Activated CD8-positive, alpha-beta memory T cell treated with anti-CD3 and anti-CD28 coated beads, Interleukin-2, amount 50 U/mL, for 24 hours (primary cell): ENCODE measurements around the gene FMOD.

Experiments
- DNase-seq: peaks from one replicate; pipeline ENCODE4 v3.0.0-alpha.2; 2020; ENCODE audit errors: extremely low read depth

Gene FMOD

GRCh38 chr1:203351037-203351625, at the start of gene FMOD:
TSS of gene FMOD (minus strand) at chr1:203351122. CDS start at chr1:203348270, 2,852 bp downstream.
- DNase-seq, result no peak

DNA sequence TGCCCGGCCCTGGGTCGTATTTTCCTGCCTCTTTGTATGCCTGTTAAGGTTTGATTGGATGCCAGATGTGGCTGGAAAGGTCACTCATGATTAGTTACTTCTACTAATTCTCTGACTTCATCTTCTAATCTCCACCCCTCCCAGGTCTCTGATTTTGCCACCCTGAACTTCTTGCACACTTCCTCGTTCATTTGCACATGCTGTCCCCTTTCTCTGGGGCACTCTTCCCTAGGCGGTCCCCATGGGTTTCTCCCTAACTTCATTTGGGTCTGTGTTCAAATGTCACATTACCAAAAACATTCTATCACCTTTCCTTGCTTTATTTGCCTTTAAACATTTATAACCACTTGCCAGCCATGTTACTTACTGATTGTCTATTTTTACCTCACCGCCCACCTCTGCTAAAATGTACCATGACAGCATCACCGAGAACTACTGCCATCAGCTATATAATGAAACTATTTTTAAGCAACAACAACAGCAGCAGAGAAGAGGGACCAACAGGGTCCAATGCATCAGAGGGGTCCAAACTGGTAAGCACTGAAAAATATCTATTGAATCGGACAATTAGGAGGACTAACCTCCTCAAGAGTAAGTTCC, 45.8 kb upstream of the FMOD start:
- DNase-seq, result no peak

- DNase-seq, result no peak
These were observed 44.8 kb upstream of the FMOD start for GRCh38 chr1:203395751-203396150.

GRCh38 chr1:203390298-203390697, 39.4 kb upstream of the FMOD start:
- DNase-seq, result no peak

GRCh38 chr1:203388683-203389082, 37.8 kb upstream of the FMOD start:
- DNase-seq, result no peak

- DNase-seq, result no peak
These were observed 31.1 kb upstream of the FMOD start for GRCh38 chr1:203382026-203382425.

GRCh38 chr1:203381151-203381751, 30.3 kb upstream of the FMOD start:
- no peak for DNase-seq

DNA sequence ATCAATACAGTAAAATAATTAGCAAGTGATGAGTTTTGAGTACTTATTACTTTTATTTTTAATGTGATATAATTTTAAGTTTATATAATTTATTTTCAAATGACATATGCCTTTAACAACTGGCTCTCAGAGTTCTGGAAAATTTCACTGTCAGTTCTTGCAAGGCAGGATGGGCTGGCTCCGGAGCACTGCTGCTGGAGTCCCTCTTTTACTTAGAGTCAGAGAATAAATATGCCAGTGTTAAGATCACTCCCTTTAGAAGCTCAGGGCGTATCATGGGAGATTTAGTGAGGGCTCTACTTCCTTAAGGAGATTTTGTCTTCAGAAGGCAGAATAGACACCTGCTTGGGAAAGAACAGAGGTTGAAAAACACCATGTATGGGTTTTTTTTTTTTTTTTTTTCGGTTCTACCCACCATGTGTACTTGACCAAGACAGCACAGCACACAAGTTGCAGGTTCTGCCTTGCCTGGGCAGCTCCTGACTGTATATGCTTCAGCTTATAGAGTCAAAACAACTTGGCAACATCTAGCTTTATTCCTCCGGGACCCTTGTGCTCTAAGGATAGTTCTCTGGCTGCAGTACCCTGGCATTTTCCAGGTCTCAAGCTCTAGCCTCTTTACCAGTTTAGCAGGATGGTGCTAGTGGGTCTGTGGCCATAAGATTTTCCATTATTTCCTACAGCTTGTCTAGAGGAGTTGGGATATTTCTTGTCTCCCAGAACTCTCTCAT, 29.7 kb upstream of the FMOD start:
- no peak for DNase-seq

DNA sequence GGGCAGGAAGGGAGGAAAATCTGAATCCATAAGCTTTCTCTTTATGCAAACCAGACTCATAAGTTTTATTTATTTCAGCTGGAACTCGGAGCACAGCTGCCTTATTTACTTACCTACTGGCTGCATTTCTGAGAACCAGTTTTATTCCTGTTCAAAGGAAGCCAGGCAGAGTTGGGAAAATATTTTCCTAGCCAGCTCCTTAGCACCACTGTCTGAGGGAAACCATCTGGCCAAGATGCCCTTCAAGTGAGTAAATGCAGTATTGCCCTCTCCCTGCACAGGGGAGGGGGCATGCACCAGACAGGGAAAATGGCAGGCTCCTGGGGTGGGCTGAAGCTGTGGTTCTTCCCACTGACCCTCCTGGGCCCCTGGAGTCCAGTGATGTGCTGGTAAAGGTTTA, 28.9 kb upstream of the FMOD start:
- DNase-seq, result no peak

- no peak for DNase-seq
These were observed 27.8 kb upstream of the FMOD start for GRCh38 chr1:203378556-203379245.

DNA sequence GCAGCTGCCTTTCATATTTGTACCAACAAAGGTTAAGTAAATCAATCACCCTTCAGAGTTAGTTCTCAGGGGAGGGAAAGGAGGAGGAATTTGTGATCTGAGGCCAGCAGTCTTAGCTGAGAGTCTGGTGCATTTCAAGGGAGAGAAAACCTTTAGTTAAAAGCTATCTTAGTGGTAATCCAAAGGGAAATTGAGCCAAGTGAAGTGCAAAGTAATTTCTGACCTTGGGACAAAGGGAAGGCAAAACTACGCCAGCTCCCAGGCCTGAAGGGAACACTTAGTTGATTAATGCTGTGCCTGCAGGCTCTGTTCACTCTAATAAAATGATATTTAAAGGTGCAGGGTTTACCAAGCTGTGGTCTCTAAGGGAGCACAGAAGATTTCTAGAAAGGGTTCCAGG, 23.1 kb upstream of the FMOD start:
- DNase-seq, result no peak

- no peak for DNase-seq
These were observed 22.1 kb upstream of the FMOD start for GRCh38 chr1:203373002-203373401.

GRCh38 chr1:203371288-203371687, 20.4 kb upstream of the FMOD start:
- DNase-seq, result no peak

DNA sequence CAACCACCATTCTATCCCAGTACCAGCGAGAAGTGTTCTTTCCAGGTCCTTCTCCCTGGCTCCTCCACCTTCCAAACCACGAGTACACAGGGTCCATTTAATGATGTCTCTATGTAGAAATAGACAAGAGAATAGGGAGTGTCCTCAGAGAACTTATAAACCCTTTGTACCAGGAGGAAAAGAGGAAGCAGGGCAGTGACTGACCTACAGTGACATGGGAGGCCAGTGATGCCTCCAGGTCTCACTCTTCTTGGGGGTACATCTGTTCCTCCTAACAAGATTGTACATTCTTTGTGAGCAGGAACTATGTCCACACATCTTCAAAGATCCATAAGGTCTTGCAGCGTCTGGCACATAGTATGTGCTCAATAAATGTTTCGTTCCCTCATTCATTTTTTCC, 18.7 kb upstream of the FMOD start:
- no peak for DNase-seq

DNA sequence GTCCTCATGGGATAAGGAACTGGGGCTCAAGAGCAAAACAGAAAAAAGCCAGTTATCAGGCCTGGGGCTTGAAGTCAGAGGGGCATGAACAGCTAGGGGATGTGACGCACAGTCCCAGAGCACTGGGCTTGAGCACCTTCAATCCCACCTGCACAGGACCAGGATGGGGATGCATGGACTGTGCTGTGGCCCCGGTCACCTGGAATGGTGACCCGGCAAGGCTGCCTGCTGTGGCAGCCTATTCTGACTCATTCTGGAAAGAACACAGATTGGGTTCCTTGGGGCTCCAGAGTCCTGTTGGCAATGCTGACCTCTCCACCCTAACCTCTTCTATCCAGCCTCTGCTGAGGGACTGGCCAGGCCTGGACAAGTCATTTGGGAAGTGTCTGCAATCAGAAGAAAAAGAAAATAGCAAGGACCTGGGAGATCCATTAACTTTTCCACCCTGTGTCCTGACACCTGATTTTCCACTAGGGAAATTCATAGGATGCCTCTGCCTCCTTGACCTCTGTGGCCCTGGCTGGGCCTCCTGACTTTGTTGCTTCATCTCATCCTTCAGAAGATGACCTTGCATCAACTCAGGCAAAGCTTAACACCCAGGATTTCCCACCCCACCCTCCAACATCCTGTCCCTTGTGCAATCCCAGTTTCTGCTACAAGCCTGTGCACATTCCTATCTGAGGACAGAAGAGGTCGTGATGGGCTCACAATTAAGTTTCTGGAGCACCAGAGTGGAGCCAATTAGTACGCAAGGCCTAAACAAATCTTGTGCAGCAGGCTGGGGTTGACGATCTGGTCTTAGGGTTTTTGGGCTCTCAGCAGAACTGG, 17.9 kb upstream of the FMOD start:
- DNase-seq, result no peak

DNA sequence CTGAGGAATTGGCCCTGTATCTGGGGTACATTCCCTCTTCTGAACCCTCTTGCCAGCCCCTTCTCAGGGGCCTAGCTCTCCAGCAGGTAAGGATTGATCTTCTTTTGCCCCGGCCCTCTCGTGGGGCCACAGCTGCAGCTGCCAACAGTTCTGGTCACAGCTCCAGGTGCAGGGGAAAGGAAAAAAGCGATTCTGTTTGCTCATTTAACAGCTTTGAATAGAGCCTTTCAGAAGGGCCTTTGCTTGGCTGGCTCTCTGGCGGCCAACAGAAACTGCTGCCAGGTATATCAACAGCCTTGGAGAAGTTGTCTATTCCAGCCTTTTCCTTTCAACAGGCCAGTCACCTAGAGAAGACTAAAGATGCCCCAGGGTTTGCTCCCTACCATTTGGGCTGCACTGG, 16.1 kb upstream of the FMOD start:
- no peak for DNase-seq

GRCh38 chr1:203366476-203366875, 15.6 kb upstream of the FMOD start:
- no peak for DNase-seq

DNA sequence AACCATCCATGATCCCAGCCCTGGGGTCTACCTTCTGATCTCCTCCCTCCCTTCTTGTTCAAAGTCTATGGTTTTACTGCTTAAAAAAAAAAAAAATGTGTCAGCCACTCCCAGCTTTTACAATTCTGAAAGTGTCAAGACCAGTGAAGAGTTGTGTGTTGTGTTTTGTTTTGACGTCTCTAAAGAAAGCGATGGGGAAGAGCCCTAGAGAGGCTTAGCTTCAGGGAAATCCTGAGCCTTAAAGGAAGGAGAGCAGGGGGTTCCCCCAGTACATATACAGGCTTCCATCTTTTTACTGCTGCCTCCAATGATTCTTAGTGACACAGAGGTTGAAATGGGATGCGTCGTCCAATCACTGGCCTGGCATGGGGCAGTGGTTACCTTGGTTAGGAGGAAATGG, 13.9 kb upstream of the FMOD start:
- DNase-seq, result no peak

- no peak for DNase-seq
These were observed 13.3 kb upstream of the FMOD start for GRCh38 chr1:203364094-203364801.

- no peak for DNase-seq
These were observed 11.8 kb upstream of the FMOD start for GRCh38 chr1:203362720-203363025.
